ES-I3 (cell line): ENCODE measurements around the gene EQTN.

Experiments used
- H3K36me3 ChIP-seq: 2 replicates; pipeline ENCODE4 v1.6.1; 2013; ENCODE audit warnings: mild to moderate bottlenecking, low read length, control low read depth, moderate library complexity; ENCODE audit not compliant: insufficient read depth
- H3K4me1 ChIP-seq: 2 replicates; pipeline ENCODE4 v1.6.1; 2013; ENCODE audit warnings: mild to moderate bottlenecking, control low read depth, low read length; ENCODE audit not compliant: insufficient read depth
- H3K9ac ChIP-seq: 2 replicates; pipeline ENCODE4 v1.6.1; 2013; ENCODE audit warnings: low read depth, mild to moderate bottlenecking, low read length, moderate library complexity
- H3K9me3 ChIP-seq: 2 replicates; pipeline ENCODE4 v1.6.1; 2013; ENCODE audit warnings: mild to moderate bottlenecking, low read length, moderate library complexity; ENCODE audit not compliant: control insufficient read depth, insufficient read depth

Gene EQTN

DNA sequence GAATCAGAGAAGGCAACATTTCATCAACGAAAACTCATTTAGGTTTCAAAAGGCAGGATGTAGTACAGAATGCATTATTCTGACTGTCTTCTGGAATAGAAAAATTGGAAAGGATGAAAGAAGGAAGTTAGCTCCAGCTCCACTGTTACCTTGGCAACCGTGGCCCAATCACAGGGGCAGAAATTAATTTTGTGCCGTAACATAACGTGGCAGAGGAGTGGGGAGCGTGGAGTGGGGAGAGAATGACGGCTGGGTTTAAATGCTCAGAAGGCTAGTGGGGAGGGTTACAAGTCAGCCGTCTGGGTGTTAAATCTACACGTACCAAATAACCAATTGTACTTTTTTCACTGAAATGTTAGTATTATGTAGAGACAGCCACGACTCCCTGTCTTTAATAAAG lies 32.3 kb upstream of the EQTN start:
- H3K4me1 ChIP-seq, result peaks cover 7% of the 10 kb centered on the region; the same call in 1 of the 2 replicates
- no peak overlapping the region for H3K9ac ChIP-seq
- H3K9me3 ChIP-seq, result peaks cover 3% of the 10 kb centered on the region; the same call in 1 of the 2 replicates
- H3K36me3 ChIP-seq, result no peaks in the 10 kb centered on the region

DNA sequence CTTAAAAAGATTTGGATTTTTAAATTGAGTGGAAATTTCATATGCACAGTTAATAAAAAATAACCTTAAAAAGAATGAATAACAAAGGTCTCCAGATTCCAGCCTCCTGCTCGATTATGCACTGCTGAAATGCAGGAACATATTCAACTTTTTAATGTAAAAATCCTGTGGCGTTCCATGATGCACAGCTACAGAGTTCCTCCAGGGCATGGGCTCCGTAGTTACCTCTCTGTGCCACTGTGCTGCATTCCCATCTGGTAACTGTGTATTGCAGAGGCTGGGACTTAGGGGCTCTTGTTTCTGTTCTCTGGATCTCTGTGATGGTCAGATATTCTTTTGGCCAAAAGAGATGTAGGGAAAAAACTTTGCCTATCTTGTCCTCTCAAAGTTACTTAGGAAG lies 31.5 kb upstream of the EQTN start:
- Histone ChIP-seq H3K36me3 (no peaks in the 10 kb centered on the region), H3K9ac (no peak overlapping the region), H3K4me1 (0 out of 2 replicates have a peak, but pooled peaks cover 2% of the 10 kb centered on the region), H3K9me3 (peaks cover 3% of the 10 kb centered on the region; the same call in 1 of the 2 replicates)

DNA sequence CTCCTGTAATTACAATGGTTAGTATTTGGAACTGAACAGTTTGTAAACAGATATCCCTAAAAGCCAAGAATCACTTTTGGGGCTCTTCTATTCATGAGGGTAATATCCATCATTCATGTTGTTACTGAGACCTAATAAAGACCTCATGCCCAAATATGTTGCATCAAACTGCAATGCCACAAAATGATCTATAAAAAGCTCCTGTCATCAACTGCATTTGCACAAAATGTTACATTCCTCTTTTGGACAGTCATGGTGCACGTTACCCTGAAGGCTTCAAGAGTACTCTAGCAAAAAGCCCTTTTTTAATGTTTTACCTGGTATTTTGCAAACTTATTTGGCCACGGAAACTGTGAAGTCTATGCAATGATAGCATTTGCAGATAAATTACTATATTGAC lies 14.2 kb upstream of the EQTN start:
- Histone ChIP-seq H3K9ac (no peak overlapping the region), H3K9me3 (no peaks in the 10 kb centered on the region), H3K4me1 (peaks cover 11% of the 10 kb centered on the region; the same call in 1 of the 2 replicates), H3K36me3 (no peaks in the 10 kb centered on the region)

GRCh38 chr9:27310582-27310981 lies 13.6 kb upstream of the EQTN start:
- Histone ChIP-seq H3K36me3 (no peaks in the 10 kb centered on the region), H3K9ac (no peak overlapping the region), H3K9me3 (no peaks in the 10 kb centered on the region), H3K4me1 (peaks cover 11% of the 10 kb centered on the region; the same call in 1 of the 2 replicates)

- Histone ChIP-seq H3K9me3 (0 out of 2 replicates have a peak, but pooled peaks cover 3% of the 10 kb centered on the region), H3K36me3 (no peaks in the 10 kb centered on the region), H3K9ac (no peak overlapping the region), H3K4me1 (peaks cover 11% of the 10 kb centered on the region; the same call in 1 of the 2 replicates)
These were observed 11.9 kb upstream of the EQTN start for GRCh38 chr9:27308691-27309390.

DNA sequence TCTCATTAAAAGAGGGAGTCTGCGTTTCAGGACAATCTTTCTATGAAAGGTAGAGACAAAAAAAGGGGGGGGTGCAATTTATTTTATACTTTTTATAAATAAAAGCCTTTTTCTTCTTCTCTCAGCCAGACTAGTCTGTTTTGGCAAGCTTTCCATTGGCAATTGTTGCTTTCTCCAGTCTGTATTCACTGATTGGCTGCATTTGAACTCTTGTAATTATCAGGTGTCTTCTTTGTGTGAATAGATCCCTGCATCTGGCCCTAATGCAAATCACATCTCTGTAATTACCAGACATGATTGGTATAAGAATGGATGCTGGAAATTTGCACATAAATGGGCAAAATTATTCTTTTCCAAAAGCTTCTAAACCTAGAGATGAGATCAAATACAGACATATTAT lies 7.6 kb upstream of the EQTN start:
- 0 out of 2 replicates have a peak, but pooled peaks cover 3% of the 10 kb centered on the region for H3K9me3 ChIP-seq
- H3K4me1 ChIP-seq, result peaks cover 11% of the 10 kb centered on the region; the same call in 1 of the 2 replicates
- H3K9ac ChIP-seq, result no peak overlapping the region
- H3K36me3 ChIP-seq, result no peaks in the 10 kb centered on the region

DNA sequence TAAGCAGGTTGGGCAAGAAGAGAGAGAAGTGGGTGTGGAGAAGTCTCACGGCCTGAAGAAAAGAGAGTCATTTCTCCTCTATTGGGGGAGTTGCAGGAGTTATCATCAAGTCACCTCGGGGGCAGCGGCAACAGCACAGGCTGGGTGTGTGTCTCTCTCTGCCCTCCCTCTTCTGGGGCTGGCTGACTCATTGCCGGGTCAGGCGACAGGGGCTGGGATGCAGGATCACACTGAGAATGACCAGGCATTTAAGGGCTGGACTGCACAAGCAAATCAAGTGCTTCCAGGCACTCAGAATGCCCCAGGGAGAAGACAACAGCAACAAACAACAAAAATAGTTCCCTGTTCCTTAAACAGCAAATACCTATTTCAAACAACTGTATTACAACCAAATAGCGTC lies 6.3 kb upstream of the EQTN start:
- H3K9me3 ChIP-seq, result 0 out of 2 replicates have a peak, but pooled peaks cover 3% of the 10 kb centered on the region
- H3K4me1 ChIP-seq, result peaks cover under 1% of the 10 kb centered on the region; the same call in 1 of the 2 replicates
- no peak overlapping the region for H3K9ac ChIP-seq
- H3K36me3 ChIP-seq, result no peaks in the 10 kb centered on the region

DNA sequence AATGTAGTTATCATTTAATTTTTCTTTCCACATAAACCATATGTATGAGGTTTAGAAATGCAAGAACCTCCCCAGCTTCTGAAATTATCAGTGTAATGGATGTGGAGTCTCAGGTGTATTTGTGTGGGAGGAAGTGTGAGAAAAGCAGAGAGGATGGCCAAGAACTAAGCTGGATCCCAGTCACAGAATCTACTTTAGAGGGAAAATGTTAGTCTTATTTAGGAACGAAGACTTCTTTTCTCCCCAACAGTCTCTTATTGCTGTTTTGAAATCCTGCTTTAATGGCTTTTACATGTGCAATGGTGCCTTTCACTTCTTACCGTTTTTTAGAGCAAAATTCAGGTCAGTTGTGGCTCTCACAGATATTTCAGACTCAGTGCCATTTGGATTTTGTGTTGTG lies 3.0 kb downstream of the EQTN start:
- no peaks in the 10 kb centered on the region for H3K4me1 ChIP-seq
- H3K9me3 ChIP-seq, result no peaks in the 10 kb centered on the region
- H3K9ac ChIP-seq, result no peak overlapping the region
- no peaks in the 10 kb centered on the region for H3K36me3 ChIP-seq

DNA sequence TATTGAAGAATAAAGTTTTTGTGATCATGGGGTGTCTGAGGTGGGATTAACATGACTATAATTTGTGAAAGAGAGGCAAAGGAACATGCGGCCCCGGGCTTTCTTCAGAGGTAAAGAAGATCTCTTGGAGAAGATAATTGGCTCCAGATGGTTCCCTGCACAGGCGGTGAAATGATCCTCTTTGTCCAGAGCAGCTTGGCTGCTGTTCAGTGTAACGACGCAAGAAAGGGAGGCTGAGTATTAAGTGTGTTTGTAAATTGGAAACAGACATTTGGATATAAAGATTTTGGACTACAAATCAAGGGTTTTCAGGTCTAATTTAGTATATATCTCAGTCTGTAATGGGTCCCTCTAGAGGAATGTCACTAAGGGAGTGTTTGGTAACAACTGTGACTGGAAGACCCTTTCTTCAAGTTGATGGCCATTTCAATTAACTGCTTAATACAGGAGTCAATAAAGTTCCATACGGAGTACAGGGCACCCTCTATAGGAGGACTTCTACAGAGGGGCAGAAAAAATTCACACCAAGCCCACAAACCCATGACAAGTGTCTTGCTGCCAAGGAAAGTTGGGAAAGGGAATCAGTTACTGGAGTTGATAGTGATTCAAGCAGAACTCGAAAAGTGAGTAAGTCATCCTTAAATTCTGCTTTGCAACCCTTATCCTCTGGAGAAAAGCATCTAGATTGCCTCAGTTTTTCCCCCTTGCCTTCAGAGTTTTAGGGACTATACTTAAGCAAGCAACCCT lies 4.1 kb downstream of the EQTN start:
- Histone ChIP-seq H3K9me3 (no peaks in the 10 kb centered on the region), H3K36me3 (no peaks in the 10 kb centered on the region), H3K4me1 (no peaks in the 10 kb centered on the region), H3K9ac (no peak overlapping the region)

DNA sequence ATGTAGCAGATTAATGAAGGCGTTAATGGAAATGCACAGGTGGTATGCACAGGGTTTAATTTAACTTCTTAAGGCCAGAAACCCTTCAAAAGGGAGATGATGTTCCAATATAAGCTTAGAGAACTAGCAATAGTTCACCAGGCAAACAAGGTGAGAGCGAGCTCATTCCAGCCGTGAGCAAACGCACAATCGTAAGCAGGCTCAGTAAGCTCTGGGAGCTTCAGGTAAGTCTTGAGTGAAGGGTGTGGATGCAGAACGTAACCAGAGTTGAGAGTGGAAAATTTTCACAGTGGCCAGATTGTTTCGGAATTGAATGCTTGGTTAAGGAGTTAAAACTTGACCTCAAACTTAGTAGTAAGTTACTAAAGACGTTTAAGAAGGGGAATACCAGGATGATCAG lies 5.7 kb downstream of the EQTN start:
- Histone ChIP-seq H3K9ac (no peak overlapping the region), H3K36me3 (no peaks in the 10 kb centered on the region), H3K9me3 (no peaks in the 10 kb centered on the region), H3K4me1 (0 out of 2 replicates have a peak, but pooled peaks cover 3% of the 10 kb centered on the region)

GRCh38 chr9:27282269-27282668 lies 14.7 kb downstream of the EQTN start:
- no peak overlapping the region for H3K9ac ChIP-seq
- H3K36me3 ChIP-seq, result no peaks in the 10 kb centered on the region
- no peaks in the 10 kb centered on the region for H3K9me3 ChIP-seq
- H3K4me1 ChIP-seq, result 0 out of 2 replicates have a peak, but pooled peaks cover 5% of the 10 kb centered on the region

DNA sequence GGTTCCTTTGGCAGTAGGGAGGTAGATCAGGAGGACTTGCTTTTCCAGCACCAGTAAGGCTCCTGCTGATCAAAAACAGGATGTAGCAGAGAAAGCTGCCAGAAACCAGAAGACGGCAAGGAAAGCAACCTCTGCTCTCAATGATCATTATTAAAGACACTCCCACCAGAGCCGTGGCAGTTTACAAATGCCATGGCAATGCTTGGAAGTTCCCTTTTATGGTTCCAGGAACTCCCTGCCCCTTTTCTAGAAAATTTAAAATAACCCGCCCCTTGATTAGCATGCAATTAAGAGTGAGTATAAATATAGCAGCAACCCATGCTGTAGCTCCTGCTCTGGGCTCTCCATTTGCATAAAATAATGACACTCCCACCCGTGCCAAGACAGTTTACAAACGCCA lies 16.1 kb downstream of the EQTN start:
- H3K9ac ChIP-seq, result no peak overlapping the region
- no peaks in the 10 kb centered on the region for H3K36me3 ChIP-seq
- 0 out of 2 replicates have a peak, but pooled peaks cover 7% of the 10 kb centered on the region for H3K4me1 ChIP-seq
- H3K9me3 ChIP-seq, result no peaks in the 10 kb centered on the region

DNA sequence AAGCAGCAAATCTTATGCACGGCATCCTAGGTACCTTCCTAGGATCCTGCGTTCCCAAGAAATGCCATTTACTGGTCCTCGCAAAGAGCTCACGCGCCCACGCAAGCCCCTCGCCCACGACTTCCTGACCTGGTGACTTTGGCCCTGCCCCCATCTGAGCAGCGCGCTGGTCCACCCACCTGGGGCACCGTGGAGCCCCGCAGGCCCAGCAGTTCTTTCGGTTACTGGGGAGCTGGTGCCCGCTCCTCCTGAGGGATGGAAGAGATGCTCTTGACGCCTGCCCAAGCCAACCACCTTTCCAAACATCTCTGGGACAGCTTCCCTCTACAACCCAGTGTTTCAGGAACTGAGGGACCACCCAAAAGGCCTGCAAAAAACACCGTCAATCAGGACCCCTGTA lies 16.7 kb downstream of the EQTN start:
- 0 out of 2 replicates have a peak, but pooled peaks cover 7% of the 10 kb centered on the region for H3K4me1 ChIP-seq
- H3K36me3 ChIP-seq, result no peaks in the 10 kb centered on the region
- no peaks in the 10 kb centered on the region for H3K9me3 ChIP-seq
- H3K9ac ChIP-seq, result no peak overlapping the region

- Histone ChIP-seq H3K9ac (no peak overlapping the region), H3K4me1 (0 out of 2 replicates have a peak, but pooled peaks cover 7% of the 10 kb centered on the region), H3K36me3 (no peaks in the 10 kb centered on the region), H3K9me3 (no peaks in the 10 kb centered on the region)
These were observed 17.3 kb downstream of the EQTN start for GRCh38 chr9:27279611-27280010.

DNA sequence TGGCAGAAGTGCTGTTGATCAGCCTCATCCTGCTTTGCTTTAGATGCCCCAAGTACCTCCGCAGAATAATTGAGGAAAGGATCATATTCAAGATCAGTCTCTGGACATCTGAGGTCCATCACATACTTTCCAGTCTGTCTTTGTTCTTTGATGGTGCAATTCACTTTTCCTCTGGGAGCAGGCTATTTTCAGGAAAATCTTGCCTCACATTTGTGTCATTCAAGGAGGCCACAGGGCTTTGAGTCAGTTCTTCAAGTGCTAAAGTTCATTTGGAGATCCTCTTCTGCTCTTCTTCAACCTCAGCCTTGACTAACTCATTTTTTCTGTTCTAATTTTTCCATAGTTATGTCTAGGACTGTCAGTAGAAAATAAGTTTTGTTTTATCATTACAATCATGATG lies 18.6 kb downstream of the EQTN start:
- H3K36me3 ChIP-seq, result no peaks in the 10 kb centered on the region
- no peaks in the 10 kb centered on the region for H3K9me3 ChIP-seq
- H3K9ac ChIP-seq, result no peak overlapping the region
- 0 out of 2 replicates have a peak, but pooled peaks cover 7% of the 10 kb centered on the region for H3K4me1 ChIP-seq
